Measurements from ENCODE around the gene NFX1. TPM values are rescaled to one million over a fixed set of nuclear protein-coding genes. Genes with fewer than 3 reads are reported as not detected.

NFX1 gene
- total and polyA plus RNA-seq, 9 donors, result 18.5 to 44.5 (median 34.3) TPM

DNA sequence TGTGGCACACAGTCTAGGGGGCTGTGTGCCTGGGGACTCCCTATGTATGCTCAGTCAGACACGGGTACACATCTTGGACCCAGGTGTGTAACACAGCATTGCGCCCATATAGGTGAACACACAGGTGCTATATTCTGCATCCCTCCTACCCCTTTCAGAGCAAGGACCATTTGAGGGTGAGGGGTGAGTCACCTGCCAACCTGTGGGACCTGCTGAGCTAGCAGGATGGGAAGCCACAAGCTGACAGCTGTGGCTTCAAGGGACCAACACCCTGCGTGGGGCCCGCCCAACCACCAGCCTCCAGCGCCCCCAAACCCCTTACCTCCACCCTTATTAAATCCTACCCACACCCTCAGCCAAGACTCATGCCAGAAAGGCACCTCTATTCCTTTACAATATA is 126.7 kb downstream of the NFX1 start:
- H3K36me3 ChIP-seq, result no peaks in the 10 kb centered on the region
- WGBS, 3 donors, result 70 to 72% (median 72%) methylated on average over 5 of the region's 5 CpGs
- intact Hi-C loops (cut with DNase I), result loop anchor here in 2 of 4 donors (2.0 to 5.0 kb wide), 2 partner anchors 44 to 45 kb away; no protein-coding TSS in a partner anchor

DNA sequence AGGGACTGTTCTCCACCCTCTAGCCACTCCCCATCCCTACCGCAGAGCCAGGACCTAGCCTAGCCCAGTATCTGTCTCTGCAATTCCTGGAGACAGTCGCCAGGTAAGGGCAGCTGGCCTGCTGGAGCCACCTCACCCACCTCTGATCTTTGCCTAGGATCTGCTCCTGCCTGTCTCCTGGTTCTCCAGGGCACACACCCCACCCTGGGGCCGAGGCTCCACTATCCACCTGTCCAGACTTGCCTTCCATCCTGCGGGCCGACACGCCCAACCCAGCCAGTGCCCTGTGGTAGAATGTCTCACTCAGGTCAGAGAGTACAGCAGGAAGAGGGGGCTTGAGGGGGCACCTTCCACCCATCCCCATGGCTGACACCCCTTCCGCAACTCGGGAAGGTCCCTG is 127.8 kb downstream of the NFX1 start:
- DNase-seq, result no peak
- H3K36me3 ChIP-seq, result no peaks in the 10 kb centered on the region
- H3K9me3 ChIP-seq, result no peaks in the 10 kb centered on the region
- WGBS, 3 donors, result 89 to 95% (median 94%) methylated on average over 8 of the region's 8 CpGs
- intact Hi-C loops (cut with DNase I), result loop anchor here in 1 of 4 donors (5.0 kb wide), 1 partner anchor 46 kb away; no protein-coding TSS in a partner anchor
- no peak overlapping the region for H3K4me3 ChIP-seq
- peaks cover 2% of the 10 kb centered on the region for H3K4me1 ChIP-seq (ENCODE audit: insufficient read depth)
- H3K27me3 ChIP-seq, result no peaks in the 10 kb centered on the region
- TF ChIP-seq, protein P1, sequence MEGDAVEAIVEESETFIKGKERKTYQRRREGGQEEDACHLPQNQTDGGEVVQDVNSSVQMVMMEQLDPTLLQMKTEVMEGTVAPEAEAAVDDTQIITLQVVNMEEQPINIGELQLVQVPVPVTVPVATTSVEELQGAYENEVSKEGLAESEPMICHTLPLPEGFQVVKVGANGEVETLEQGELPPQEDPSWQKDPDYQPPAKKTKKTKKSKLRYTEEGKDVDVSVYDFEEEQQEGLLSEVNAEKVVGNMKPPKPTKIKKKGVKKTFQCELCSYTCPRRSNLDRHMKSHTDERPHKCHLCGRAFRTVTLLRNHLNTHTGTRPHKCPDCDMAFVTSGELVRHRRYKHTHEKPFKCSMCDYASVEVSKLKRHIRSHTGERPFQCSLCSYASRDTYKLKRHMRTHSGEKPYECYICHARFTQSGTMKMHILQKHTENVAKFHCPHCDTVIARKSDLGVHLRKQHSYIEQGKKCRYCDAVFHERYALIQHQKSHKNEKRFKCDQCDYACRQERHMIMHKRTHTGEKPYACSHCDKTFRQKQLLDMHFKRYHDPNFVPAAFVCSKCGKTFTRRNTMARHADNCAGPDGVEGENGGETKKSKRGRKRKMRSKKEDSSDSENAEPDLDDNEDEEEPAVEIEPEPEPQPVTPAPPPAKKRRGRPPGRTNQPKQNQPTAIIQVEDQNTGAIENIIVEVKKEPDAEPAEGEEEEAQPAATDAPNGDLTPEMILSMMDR (IDR thresholded peaks at IDR 0.05), result no peak
- no peak for TF ChIP-seq EP300 (IDR thresholded peaks at IDR 0.05)
- no peak for TF ChIP-seq POLR2A (IDR thresholded peaks at IDR 0.05)
- no peak overlapping the region for H3K27ac ChIP-seq

More for the DNA sequence above, 126.7 kb downstream of the NFX1 start:
- TF ChIP-seq, protein P1 (IDR thresholded peaks at IDR 0.05), result no peak
- TF ChIP-seq EP300 (IDR thresholded peaks at IDR 0.05) (no peak), POLR2A (IDR thresholded peaks at IDR 0.05) (no peak)
- no peak for DNase-seq
- H3K4me1 ChIP-seq (ENCODE audit: insufficient read depth), result peaks cover 2% of the 10 kb centered on the region
- H3K4me3 ChIP-seq, result no peak overlapping the region
- no peak overlapping the region for H3K27ac ChIP-seq
- H3K27me3 ChIP-seq, result no peaks in the 10 kb centered on the region
- no peaks in the 10 kb centered on the region for H3K9me3 ChIP-seq

DNA sequence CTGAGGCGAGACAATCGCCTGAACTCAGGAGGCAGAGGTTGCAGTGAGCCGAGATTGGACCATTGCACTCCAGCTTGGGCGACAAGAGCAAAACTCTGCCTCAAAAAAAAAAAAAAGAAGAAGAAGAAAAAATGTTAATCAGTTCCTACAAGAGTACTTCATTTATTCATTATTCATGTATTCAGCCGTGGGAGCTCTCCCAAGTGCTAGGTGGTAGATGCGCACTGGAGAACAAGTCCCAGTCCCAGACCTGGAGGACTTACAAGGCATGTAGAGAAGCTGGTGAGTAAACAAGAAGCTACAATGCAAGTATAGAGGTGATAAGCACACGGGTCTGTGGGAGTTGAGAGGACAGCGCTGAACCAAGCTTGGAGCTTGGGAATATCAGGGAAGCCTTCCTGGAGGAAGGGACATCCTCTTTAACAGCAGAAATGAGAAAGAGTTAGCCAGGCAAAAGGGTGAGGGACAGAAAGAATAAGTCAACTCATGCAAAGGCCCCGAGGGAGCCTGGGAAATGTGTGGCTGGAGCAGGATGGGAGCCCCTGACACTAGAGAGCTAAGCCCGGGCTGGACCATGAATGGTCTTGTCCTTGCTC is 129.5 kb downstream of the NFX1 start:
- no peak overlapping the region for H3K27ac ChIP-seq
- intact Hi-C loops (cut with DNase I), result loop anchor here in 1 of 4 donors (5.0 kb wide), 1 partner anchor 48 kb away; no protein-coding TSS in a partner anchor
- no peak for DNase-seq
- no peaks in the 10 kb centered on the region for H3K9me3 ChIP-seq
- no peaks in the 10 kb centered on the region for H3K36me3 ChIP-seq
- WGBS, 3 donors, result 64 to 79% (median 74%) methylated on average over 10 of the region's 10 CpGs
- TF ChIP-seq POLR2A (IDR thresholded peaks at IDR 0.05) (no peak), EP300 (IDR thresholded peaks at IDR 0.05) (no peak)
- TF ChIP-seq, protein P1 (IDR thresholded peaks at IDR 0.05), result no peak
- no peaks in the 10 kb centered on the region for H3K27me3 ChIP-seq
- H3K4me1 ChIP-seq (ENCODE audit: insufficient read depth), result peaks cover 2% of the 10 kb centered on the region
- H3K4me3 ChIP-seq, result no peak overlapping the region

Small RNA genes lying within 50 kb of the gene (small RNA-seq; reads per million reads assigned to genes)
- not detected for gene RF00019

Other genes with a start within 250 kb of the NFX1 start
- gene SMU1, start 213.8 kb upstream of the NFX1 start, total RNA-seq, result 10 to 100 TPM; 14.9 to 28.6 (median 25.6) TPM
- gene SMU1, start 213.8 kb upstream of the NFX1 start, polyA plus RNA-seq, result 10 to 100 TPM; 12.2 to 22.3 TPM
- gene B4GALT1, start 123.2 kb upstream of the NFX1 start, total RNA-seq, result 100 to 1,000 TPM in 3 of 7 donors, 10 to 100 TPM in 4; 77.9 to 226 (median 88.3) TPM
- 100 to 1,000 TPM in 1 of 2 donors, 10 to 100 TPM in 1; 35.8 to 120 TPM for gene B4GALT1, start 123.2 kb upstream of the NFX1 start, polyA plus RNA-seq
- gene SPINK4, start 50.3 kb upstream of the NFX1 start, total RNA-seq, result not detected
- not detected for gene SPINK4, start 50.3 kb upstream of the NFX1 start, polyA plus RNA-seq
- gene BAG1, start 25.8 kb upstream of the NFX1 start, total RNA-seq, result 10 to 100 TPM; 41.0 to 70.9 (median 59.6) TPM
- gene BAG1, start 25.8 kb upstream of the NFX1 start, polyA plus RNA-seq, result 10 to 100 TPM; 48.2 to 67.8 TPM
- gene CHMP5, start 25.5 kb upstream of the NFX1 start, total RNA-seq, result 10 to 100 TPM; 39.7 to 57.1 (median 45.1) TPM
- 10 to 100 TPM; 56.4 to 66.5 TPM for gene CHMP5, start 25.5 kb upstream of the NFX1 start, polyA plus RNA-seq
- gene AQP7, start 112.1 kb downstream of the NFX1 start, total RNA-seq, result 1 to 10 TPM; 1.1 to 3.8 (median 2.2) TPM
- gene AQP7, start 112.1 kb downstream of the NFX1 start, polyA plus RNA-seq, result 1 to 10 TPM; 2.0 to 3.2 TPM
- 10 to 100 TPM in 3 of 7 donors, 1 to 10 TPM in 4; 7.4 to 47.2 (median 9.9) TPM for gene AQP3, start 157.1 kb downstream of the NFX1 start, total RNA-seq
- gene AQP3, start 157.1 kb downstream of the NFX1 start, polyA plus RNA-seq, result 1 to 10 TPM; 5.6 to 6.6 TPM
- gene NOL6, start 183.4 kb downstream of the NFX1 start, total RNA-seq, result 10 to 100 TPM; 11.7 to 50.5 (median 27.4) TPM
- gene NOL6, start 183.4 kb downstream of the NFX1 start, polyA plus RNA-seq, result 10 to 100 TPM; 14.5 to 17.6 TPM
- gene ANKRD18B, start 233.7 kb downstream of the NFX1 start, total RNA-seq, result 1 to 10 TPM in 1 of 7 donors, under 1 TPM in 1, not detected in 5; 0.56 to 2.8 TPM
- gene ANKRD18B, start 233.7 kb downstream of the NFX1 start, polyA plus RNA-seq, result under 1 TPM in 1 of 2 donors, not detected in 1; 0.35 TPM